PC-9 (cell line): ENCODE results near the gene TRIO.

Experiments used
- CTCF ChIP-seq: fragments of 200-600 bp; sonication (generic); conservative IDR thresholded peaks from 2 replicates; pipeline ENCODE4 v1.6.1; 2017; ENCODE audit warnings: mixed run types, antibody characterized with exemption, mild to moderate bottlenecking, moderate library complexity
- EZH2 ChIP-seq: fragments of 200-600 bp; sonication (generic); IDR thresholded peaks from 2 replicates; pipeline ENCODE4 v1.8.0; 2017; ENCODE audit warnings: antibody characterized with exemption, low read depth

GRCh38 chr5:14218897-14219573 is 75.9 kb downstream of the TRIO start:
- no peak for TF ChIP-seq CTCF
- no peak for TF ChIP-seq EZH2
